Raji (cell line): Measurements from ENCODE around the gene CRB1.

Experiments
- POLR2A ChIP-seq: IDR thresholded peaks from 2 replicates; pipeline ENCODE4 v1.6.1; 2011; ENCODE audit warnings: low read depth, low read length, control low read depth; ENCODE audit not compliant: insufficient read depth

CRB1 gene

GRCh38 chr1:197394831-197395608, 127.0 kb downstream of the CRB1 start:
- no peak for TF ChIP-seq POLR2A

- TF ChIP-seq POLR2A: no peak
Measured at GRCh38 chr1:197397895-197398294, 129.8 kb downstream of the CRB1 start.

GRCh38 chr1:197399755-197400521, 131.9 kb downstream of the CRB1 start:
- TF ChIP-seq POLR2A: no peak

- no peak for TF ChIP-seq POLR2A
Measured at GRCh38 chr1:197400522-197400902, 132.5 kb downstream of the CRB1 start.

- TF ChIP-seq POLR2A: no peak
Measured at GRCh38 chr1:197402189-197402588, 134.1 kb downstream of the CRB1 start.

GRCh38 chr1:197413564-197413963, 145.5 kb downstream of the CRB1 start:
- TF ChIP-seq POLR2A: no peak

- no peak for TF ChIP-seq POLR2A
Measured at GRCh38 chr1:197415221-197415620, 147.2 kb downstream of the CRB1 start.

GRCh38 chr1:197418693-197419092, 150.6 kb downstream of the CRB1 start:
- no peak for TF ChIP-seq POLR2A

GRCh38 chr1:197422993-197423392, 154.9 kb downstream of the CRB1 start:
- TF ChIP-seq POLR2A: no peak

- TF ChIP-seq POLR2A: no peak
Measured at GRCh38 chr1:197424380-197424779, 156.3 kb downstream of the CRB1 start.

GRCh38 chr1:197429372-197429771, 161.3 kb downstream of the CRB1 start:
- TF ChIP-seq POLR2A: no peak

- TF ChIP-seq POLR2A: no peak
Measured at GRCh38 chr1:197435224-197435623, 167.2 kb downstream of the CRB1 start.

GRCh38 chr1:197437601-197438000, 169.5 kb downstream of the CRB1 start:
- TF ChIP-seq POLR2A: no peak

GRCh38 chr1:197438010-197438790, 170.1 kb downstream of the CRB1 start:
- no peak for TF ChIP-seq POLR2A

- TF ChIP-seq POLR2A: no peak
Measured at GRCh38 chr1:197439708-197440280, 171.7 kb downstream of the CRB1 start.
